ENCODE measurements around the gene PIM2.

Gene PIM2

GRCh38 chrX:48919360-48919841, 577 bp upstream of the PIM2 start:
- Histone ChIP-seq H3F3A (ENCODE audit: low read depth) (no peaks in the 10 kb centered on the region), H4K20me1 (ENCODE audit: insufficient read depth, low read length, poor library complexity, severe bottlenecking) (peaks cover 5% of the 10 kb centered on the region), H3K4me2 (ENCODE audit: low read depth, low read length, poor library complexity, severe bottlenecking) (peak overlapping the region; percentile 85), H3K9me2 (replicated peaks; ENCODE audit: low read depth, low read length) (no peaks in the 10 kb centered on the region), H2AFZ (ENCODE audit: low read length) (no peak overlapping the region), H3K36me3 (ENCODE audit: insufficient read depth, low read length) (peaks cover 14% of the 10 kb centered on the region; the same call in 1 of the 2 replicates), H3K4me1 (ENCODE audit: insufficient read depth, low read length, poor library complexity, severe bottlenecking) (peaks cover 11% of the 10 kb centered on the region), H3K27me3 (ENCODE audit: insufficient read depth, low read length, poor library complexity, severe bottlenecking) (no peaks in the 10 kb centered on the region), H3K9ac (ENCODE audit: low read depth, low read length, poor library complexity, severe bottlenecking) (peak overlapping the region; percentile 59), H3K79me2 (ENCODE audit: insufficient read depth, low read length) (peaks cover 11% of the 10 kb centered on the region; the same call in 1 of the 2 replicates), H3K9me3 (ENCODE audit: insufficient read depth, low read depth, low read length) (no peaks in the 10 kb centered on the region), H3K4me3 (ENCODE audit: low read length, poor library complexity, severe bottlenecking) (peak overlapping the region; percentile 83)
- TF ChIP-seq EZH2phosphoT487 (IDR thresholded peaks at IDR 0.05; ENCODE audit: borderline replicate concordance): no peak

DNA sequence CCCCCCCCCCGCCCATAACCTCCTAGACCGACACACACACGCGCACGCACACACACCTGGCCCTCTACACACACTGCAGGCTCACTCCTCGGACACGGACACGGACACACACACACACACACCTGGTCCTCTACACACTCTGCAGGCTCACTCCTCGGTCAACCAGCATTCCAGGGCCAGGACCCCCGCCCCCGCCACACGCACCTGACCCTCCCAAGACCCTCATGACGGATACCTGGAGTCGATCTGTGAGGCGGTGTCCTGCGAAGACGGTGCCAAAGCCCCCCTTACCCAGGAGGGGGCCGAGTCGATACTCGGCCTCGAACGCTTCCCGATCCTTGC, 552 bp downstream of the PIM2 start:
- peaks cover 11% of the 10 kb centered on the region; the same call in 1 of the 2 replicates for H3K79me2 ChIP-seq (ENCODE audit: insufficient read depth, low read length)
- H3F3A ChIP-seq (ENCODE audit: low read depth): no peaks in the 10 kb centered on the region
- no peak overlapping the region for H2AFZ ChIP-seq (ENCODE audit: low read length)
- H3K9me2 ChIP-seq (replicated peaks; ENCODE audit: low read depth, low read length): no peaks in the 10 kb centered on the region
- H3K9me3 ChIP-seq (ENCODE audit: insufficient read depth, low read depth, low read length): no peaks in the 10 kb centered on the region
- H3K4me2 ChIP-seq (ENCODE audit: low read depth, low read length, poor library complexity, severe bottlenecking): peak overlapping the region; percentile 95
- peak overlapping the region; percentile 90 for H3K9ac ChIP-seq (ENCODE audit: low read depth, low read length, poor library complexity, severe bottlenecking)
- no peak for TF ChIP-seq EZH2phosphoT487 (IDR thresholded peaks at IDR 0.05; ENCODE audit: borderline replicate concordance)
- no peak for TF ChIP-seq CTCF (conservative IDR thresholded peaks at IDR 0.05; ENCODE audit: low read length)
- peaks cover 5% of the 10 kb centered on the region for H4K20me1 ChIP-seq (ENCODE audit: insufficient read depth, low read length, poor library complexity, severe bottlenecking)
- H3K36me3 ChIP-seq (ENCODE audit: insufficient read depth, low read length): peaks cover 12% of the 10 kb centered on the region; the same call in 1 of the 2 replicates
- H3K4me3 ChIP-seq (ENCODE audit: low read length, poor library complexity, severe bottlenecking): peak overlapping the region; percentile 83
- H3K4me1 ChIP-seq (ENCODE audit: insufficient read depth, low read length, poor library complexity, severe bottlenecking): peaks cover 11% of the 10 kb centered on the region
- H3K27me3 ChIP-seq (ENCODE audit: insufficient read depth, low read length, poor library complexity, severe bottlenecking): no peaks in the 10 kb centered on the region

GRCh38 chrX:48917139-48918001, 1.5 kb downstream of the PIM2 start:
- Histone ChIP-seq H3F3A (ENCODE audit: low read depth) (no peaks in the 10 kb centered on the region), H3K79me2 (ENCODE audit: insufficient read depth, low read length) (peaks cover 11% of the 10 kb centered on the region; the same call in 1 of the 2 replicates), H3K4me3 (ENCODE audit: low read length, poor library complexity, severe bottlenecking) (peak overlapping the region; percentile 83), H2AFZ (ENCODE audit: low read length) (no peak overlapping the region), H3K27me3 (ENCODE audit: insufficient read depth, low read length, poor library complexity, severe bottlenecking) (no peaks in the 10 kb centered on the region), H3K9me3 (ENCODE audit: insufficient read depth, low read depth, low read length) (no peaks in the 10 kb centered on the region), H3K4me1 (ENCODE audit: insufficient read depth, low read length, poor library complexity, severe bottlenecking) (peaks cover 11% of the 10 kb centered on the region), H3K9me2 (replicated peaks; ENCODE audit: low read depth, low read length) (no peaks in the 10 kb centered on the region), H3K4me2 (ENCODE audit: low read depth, low read length, poor library complexity, severe bottlenecking) (peak overlapping the region; percentile 95), H4K20me1 (ENCODE audit: insufficient read depth, low read length, poor library complexity, severe bottlenecking) (peaks cover 5% of the 10 kb centered on the region), H3K36me3 (ENCODE audit: insufficient read depth, low read length) (peaks cover 10% of the 10 kb centered on the region; the same call in 1 of the 2 replicates), H3K9ac (ENCODE audit: low read depth, low read length, poor library complexity, severe bottlenecking) (peak overlapping the region; percentile 90)
- TF ChIP-seq EZH2phosphoT487 (IDR thresholded peaks at IDR 0.05; ENCODE audit: borderline replicate concordance) (no peak), CTCF (conservative IDR thresholded peaks at IDR 0.05; ENCODE audit: low read length) (peak; percentile 77)
